Transverse colon (tissue), 4 donors: ENCODE results near the gene NUDCD3. TPM values are rescaled to one million over a fixed set of nuclear protein-coding genes. Genes with fewer than 3 reads are reported as not detected.

Source experiments
- DNase-seq: peaks from one replicate; pipeline ENCODE4 v3.0.0-alpha.2; 2019
- H3K27ac ChIP-seq, 4 donors: fragments of 200-600 bp; sonication (generic); 2 replicates each; pipeline ENCODE4 v1.5.1; 2016 to 2018; ENCODE audit warnings: inconsistent platforms in 4 of 4
- H3K27me3 ChIP-seq: fragments of 200-600 bp; sonication (generic); 2 replicates; pipeline ENCODE4 v1.5.1; 2017; ENCODE audit warnings: inconsistent platforms
- H3K36me3 ChIP-seq, 4 donors: fragments of 200-600 bp; sonication (generic); 2 replicates each; pipeline ENCODE4 v1.5.1; 2017 to 2019; ENCODE audit warnings: inconsistent platforms in 4 of 4
- H3K4me1 ChIP-seq, 4 donors: fragments of 200-600 bp; sonication (generic); 2 replicates each; pipeline ENCODE4 v1.5.1; 2017 to 2020; ENCODE audit warnings: inconsistent platforms in 4 of 4
- H3K4me3 ChIP-seq, 4 donors: fragments of 200-600 bp; sonication (generic); 1 replicate in 1 of 4; 2 replicates in 3 of 4; pipeline versions ENCODE4 v1.5.1 to v1.6.1; 2017 to 2019; ENCODE audit warnings: inconsistent platforms in 4 of 4
- H3K9me3 ChIP-seq, 2 donors: fragments of 200-600 bp; sonication (generic); 2 replicates each; pipeline ENCODE4 v1.5.1; 2017 to 2019; ENCODE audit warnings: inconsistent platforms in 2 of 2
- CTCF ChIP-seq, 5 experiments: fragments of 200-600 bp in 3 of 5; fragments of 450-650 bp in 2 of 5; sonication (generic) in 3 of 5; IDR thresholded peaks; 1 replicate in 2 of 5; 2 replicates in 3 of 5; pipeline ENCODE4 v1.5.1; 2016 to 2017; ENCODE audit warnings: antibody characterized with exemption in 5 of 5, inconsistent platforms in 3 of 5, mild to moderate bottlenecking in 2 of 5, moderate library complexity in 1 of 5
- EP300 ChIP-seq: sonication (generic); formaldehyde crosslinking; IDR thresholded peaks from one replicate; pipeline ENCODE4 v1.6.1; 2017; ENCODE audit warnings: antibody characterized with exemption, low read depth
- POLR2A ChIP-seq: fragments of 450-650 bp; IDR thresholded peaks from one replicate; pipeline ENCODE4 v1.6.1; 2016; ENCODE audit warnings: antibody characterized with exemption, mild to moderate bottlenecking, moderate library complexity
- POLR2AphosphoS5 ChIP-seq, 3 donors: sonication (generic); formaldehyde crosslinking; IDR thresholded peaks; one replicate each; pipeline ENCODE4 v1.6.1; 2016; ENCODE audit warnings: antibody characterized with exemption in 3 of 3
- WGBS, 2 donors: methylation state at CpG; one replicate each; pipeline ENCODE4 v1.1.5; 2018; ENCODE audit warnings: low coverage in 1 of 2; 5-methylcytosine and 5-hydroxymethylcytosine counted together
- in situ Hi-C, 4 donors: fragments of 200-750 bp; cut with MboI; loops; one replicate each; pipeline versions ENCODE4 v1.15.0 to v1.15.1; 2017; ENCODE audit warnings: low sequenced_read_pairs in 3 of 4, low pct_ligation_motif_present in 1 of 4, low pct_unique_long_range_greater_than_20kb in 1 of 4
- intact Hi-C: fragments of 100-400 bp; cut with DNase I; formaldehyde crosslinking; loops from one replicate; pipeline ENCODE4 v1.15.1; 2023; ENCODE audit warnings: low total_unique reads
- total RNA-seq, 4 donors: library from RNA; depleted of rRNA; stranded (reverse); fragments of >200 nt; gene quantifications; one replicate each; pipeline ENCODE4 v1.1.0, GENCODE V29; 2016

The NUDCD3 gene
- total RNA-seq, 4 donors from 2014 or later = 31.9 to 76.7 (median 38.6) TPM

DNA sequence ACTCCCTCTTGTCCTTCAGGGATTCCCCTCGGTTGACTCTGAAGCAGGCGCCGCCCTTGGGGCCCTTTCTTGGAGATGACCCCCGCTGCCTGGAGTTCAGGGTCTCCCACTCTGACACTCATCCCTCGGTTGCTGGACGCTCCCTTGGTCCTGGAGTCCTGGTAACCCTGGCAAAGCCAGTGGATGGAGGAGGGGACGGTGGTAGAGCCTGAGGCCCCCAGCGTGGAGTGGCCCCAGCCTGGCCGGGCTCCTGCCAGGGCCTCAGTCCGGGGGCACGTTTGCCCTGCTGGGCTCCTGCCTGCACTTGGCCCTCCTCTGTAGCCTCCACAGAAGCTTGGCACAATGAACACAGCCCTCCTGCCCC is 155.7 kb downstream of the NUDCD3 start:
- intact Hi-C loops (no loop called here), in situ Hi-C loops (no loop called here)
- no peaks in the 10 kb centered on the region for H3K9me3 ChIP-seq
- H3K27me3 ChIP-seq = peaks cover 3% of the 10 kb centered on the region
- WGBS, 2 donors = 90% methylated on average over 11 of the region's 11 CpGs; no CpG with 5 or more reads in 1 of the 2 donors
- no peak for DNase-seq
- TF ChIP-seq POLR2A (no peak), POLR2AphosphoS5 (IDR thresholded peaks at IDR 0.05) (no peak), EP300 (no peak), CTCF (IDR thresholded peaks at IDR 0.05) (no peak)
- no peak overlapping the region for H3K4me3 ChIP-seq
- no peaks in the 10 kb centered on the region for H3K4me1 ChIP-seq
- no peak overlapping the region for H3K27ac ChIP-seq
- no peaks in the 10 kb centered on the region for H3K36me3 ChIP-seq

- H3K27me3 ChIP-seq = peaks cover 3% of the 10 kb centered on the region
- intact Hi-C loops = no loop called here
- no peaks in the 10 kb centered on the region for H3K4me1 ChIP-seq
- no peaks in the 10 kb centered on the region for H3K9me3 ChIP-seq
- no peaks in the 10 kb centered on the region for H3K36me3 ChIP-seq
- in situ Hi-C loops = no loop called here
- H3K4me3 ChIP-seq = no peak overlapping the region
- H3K27ac ChIP-seq = no peak overlapping the region
- no peak for DNase-seq
- TF ChIP-seq EP300 = no peak
- no peak for TF ChIP-seq CTCF (IDR thresholded peaks at IDR 0.05)
- TF ChIP-seq POLR2AphosphoS5 (IDR thresholded peaks at IDR 0.05) = no peak
- no peak for TF ChIP-seq POLR2A
- 74% methylated on average over 19 of the region's 19 CpGs; no CpG with 5 or more reads in 1 of the 2 donors for WGBS, 2 donors
Observed at GRCh38 chr7:44333911-44334733, 156.3 kb downstream of the NUDCD3 start.

DNA sequence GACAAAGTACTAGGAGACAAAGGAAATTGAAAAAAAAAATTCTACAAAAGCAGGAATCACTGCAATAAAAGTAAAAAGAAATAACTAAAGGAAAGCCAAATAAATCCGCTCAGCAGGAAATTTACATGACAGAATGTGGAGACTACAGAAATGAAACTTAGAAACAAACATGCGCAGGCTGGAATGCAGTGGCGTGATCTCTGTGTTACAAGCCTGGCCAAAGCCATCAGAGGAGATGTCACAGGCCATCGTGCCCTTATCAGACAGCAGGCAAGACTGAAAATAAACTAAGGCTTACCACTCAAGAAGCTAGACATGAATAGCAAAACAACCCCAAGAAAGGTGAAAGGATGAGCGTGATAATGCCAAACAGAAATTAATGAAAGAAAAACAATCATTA is 158.8 kb downstream of the NUDCD3 start:
- H3K4me3 ChIP-seq = no peak overlapping the region
- WGBS, 2 donors = 13 to 55% methylated on average over 1 to 5 of the region's 5 CpGs
- H3K4me1 ChIP-seq = no peaks in the 10 kb centered on the region
- H3K27ac ChIP-seq = no peak overlapping the region
- TF ChIP-seq POLR2AphosphoS5 (IDR thresholded peaks at IDR 0.05) (no peak), POLR2A (no peak), EP300 (no peak), CTCF (IDR thresholded peaks at IDR 0.05) (no peak)
- intact Hi-C loops = no loop called here
- H3K27me3 ChIP-seq = peaks cover 9% of the 10 kb centered on the region
- no peaks in the 10 kb centered on the region for H3K36me3 ChIP-seq
- no peaks in the 10 kb centered on the region for H3K9me3 ChIP-seq
- DNase-seq = no peak
- in situ Hi-C loops = no loop called here

DNA sequence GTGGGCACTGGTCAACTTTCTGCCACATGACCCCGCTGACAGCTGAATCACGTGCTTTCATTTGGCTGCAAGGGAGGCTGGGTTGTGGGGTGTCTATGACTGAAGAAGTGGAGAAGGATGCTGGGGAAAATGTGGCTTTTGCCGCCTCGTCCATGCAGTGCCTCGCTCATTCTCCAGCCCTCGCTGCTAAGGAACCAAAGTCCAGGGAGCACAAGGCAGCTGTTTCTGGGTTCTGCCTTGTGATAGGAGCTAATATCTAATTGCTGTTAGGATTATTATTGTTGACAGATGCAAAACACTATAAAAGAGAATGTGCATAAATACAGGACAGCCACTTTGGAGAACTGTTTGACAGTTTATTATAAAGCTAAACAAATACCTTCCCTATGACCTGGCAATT is 160.1 kb downstream of the NUDCD3 start:
- TF ChIP-seq POLR2AphosphoS5 (IDR thresholded peaks at IDR 0.05) (no peak), POLR2A (no peak), EP300 (no peak), CTCF (IDR thresholded peaks at IDR 0.05) (no peak)
- Histone ChIP-seq H3K4me3 (no peak overlapping the region), H3K27ac (no peak overlapping the region), H3K36me3 (no peaks in the 10 kb centered on the region), H3K27me3 (peaks cover 20% of the 10 kb centered on the region), H3K4me1 (no peaks in the 10 kb centered on the region), H3K9me3 (no peaks in the 10 kb centered on the region)
- intact Hi-C loops = no loop called here
- in situ Hi-C loops = no loop called here
- DNase-seq = no peak
- 68 to 73% methylated on average over 4 to 6 of the region's 6 CpGs for WGBS, 2 donors
